HS-27A (cell line): Measurements from ENCODE around the gene TH.

Experiments
- DNase-seq: peaks from one replicate; pipeline ENCODE4 v3.0.0-alpha.2; 2012; ENCODE audit warnings: low read depth, missing footprints

Gene TH

GRCh38 chr11:2142300-2142759 lies 29.3 kb downstream of the TH start:
- DNase-seq, result no peak

DNA sequence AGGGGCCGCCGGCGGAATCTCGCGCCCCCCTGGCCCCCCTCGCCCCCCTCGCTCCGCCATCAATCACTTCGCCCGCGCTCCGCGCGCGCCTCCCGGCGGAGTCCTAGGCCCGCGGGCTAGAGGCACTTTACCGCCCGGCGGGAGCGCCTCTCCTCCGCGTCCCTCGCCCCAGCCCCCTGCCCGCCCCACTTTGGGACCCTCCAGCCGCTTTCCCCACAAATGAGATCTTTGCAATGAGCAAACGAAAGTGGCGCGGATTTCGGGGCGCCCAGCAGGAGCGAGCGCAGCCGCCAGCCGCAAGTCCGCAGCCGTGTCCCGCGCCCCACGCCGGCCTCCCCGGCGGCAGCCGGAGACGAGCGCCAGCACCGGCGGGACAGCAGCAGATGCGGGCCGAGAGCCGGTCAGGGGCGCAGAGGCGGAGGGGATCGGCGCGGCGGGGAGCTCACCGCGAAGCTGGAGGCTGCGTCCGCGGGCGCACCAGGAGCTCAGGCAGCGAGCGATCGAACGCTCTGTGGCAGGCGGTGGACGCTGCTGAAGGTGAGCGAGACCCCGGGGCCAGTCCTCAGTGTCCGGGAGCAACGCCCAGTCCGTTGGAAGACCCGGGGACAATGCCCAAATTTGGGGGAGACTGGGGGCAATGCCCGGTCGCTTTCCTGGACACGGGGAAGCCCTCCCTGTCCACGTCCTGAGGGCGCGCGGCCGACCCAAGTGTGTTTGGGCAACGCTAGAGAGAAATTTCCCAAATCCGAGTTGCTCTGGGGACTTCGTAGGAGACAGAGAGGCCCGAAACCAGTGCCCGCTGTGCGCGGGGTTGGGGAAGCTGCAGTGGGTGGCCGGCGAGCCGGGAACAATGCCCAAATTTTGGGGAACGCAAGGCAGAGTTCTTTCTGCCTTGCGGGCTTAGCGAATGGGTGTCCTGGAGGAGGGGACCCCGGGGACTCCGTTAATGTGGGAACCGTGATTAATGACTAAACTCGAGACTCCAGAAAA lies 30.9 kb downstream of the TH start:
- DNase-seq, result no peak

- no peak for DNase-seq
These were observed 31.8 kb downstream of the TH start for GRCh38 chr11:2139621-2140337.

GRCh38 chr11:2139123-2139521 lies 32.5 kb downstream of the TH start, which contains the start of gene IGF2:
Gene IGF2 (minus strand): TSS chr11:2139389. CDS start chr11:2135523, 3,866 bp downstream.
- DNase-seq, result no peak

GRCh38 chr11:2138431-2139122 lies 33.0 kb downstream of the TH start:
- no peak for DNase-seq

GRCh38 chr11:2138068-2138430 lies 33.6 kb downstream of the TH start:
- no peak for DNase-seq

DNA sequence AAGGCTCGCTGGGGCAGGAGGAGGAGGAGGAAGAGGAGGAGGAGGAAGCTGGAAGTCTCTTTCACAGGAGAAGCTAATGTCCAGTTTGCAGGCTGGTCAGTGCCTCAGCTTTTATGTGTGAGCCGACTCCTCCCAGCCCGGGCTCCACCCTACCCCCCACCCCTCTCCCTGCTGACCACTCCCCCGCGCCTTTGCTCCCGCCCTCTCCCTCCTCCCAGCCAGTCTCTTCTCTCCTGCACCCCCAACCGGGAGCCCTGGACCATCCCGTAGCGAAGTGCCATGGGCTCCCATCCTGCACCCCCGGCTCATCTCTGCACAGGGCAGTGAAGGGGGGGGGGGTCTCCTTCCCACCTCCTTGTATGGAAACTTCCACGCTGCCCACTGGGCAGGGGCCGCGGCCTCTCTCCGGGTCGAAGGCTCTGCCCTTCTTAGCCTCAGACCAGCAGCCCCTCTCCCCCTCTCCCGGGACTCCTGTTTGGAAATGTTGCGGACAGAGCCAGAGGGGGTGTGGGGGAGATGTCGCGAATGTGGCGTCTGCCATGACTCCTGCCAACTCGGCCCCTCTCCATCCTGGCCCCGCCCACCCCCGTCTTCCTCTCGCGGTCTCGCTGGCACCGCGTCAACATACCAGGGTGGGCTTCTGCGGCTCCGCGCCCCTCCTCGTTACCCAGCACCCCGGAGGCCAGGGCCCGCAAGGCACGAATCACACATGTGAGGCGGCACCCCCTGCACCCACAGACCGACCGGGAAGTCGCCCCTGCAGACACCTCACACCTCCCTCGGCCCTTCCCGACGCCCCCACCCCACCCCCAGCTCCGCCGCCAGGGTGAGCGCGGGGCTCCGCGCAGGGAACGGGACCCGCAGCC lies 34.2 kb downstream of the TH start:
- DNase-seq, result peak; percentile 19

GRCh38 chr11:2136952-2137201 lies 34.7 kb downstream of the TH start:
- no peak for DNase-seq

DNA sequence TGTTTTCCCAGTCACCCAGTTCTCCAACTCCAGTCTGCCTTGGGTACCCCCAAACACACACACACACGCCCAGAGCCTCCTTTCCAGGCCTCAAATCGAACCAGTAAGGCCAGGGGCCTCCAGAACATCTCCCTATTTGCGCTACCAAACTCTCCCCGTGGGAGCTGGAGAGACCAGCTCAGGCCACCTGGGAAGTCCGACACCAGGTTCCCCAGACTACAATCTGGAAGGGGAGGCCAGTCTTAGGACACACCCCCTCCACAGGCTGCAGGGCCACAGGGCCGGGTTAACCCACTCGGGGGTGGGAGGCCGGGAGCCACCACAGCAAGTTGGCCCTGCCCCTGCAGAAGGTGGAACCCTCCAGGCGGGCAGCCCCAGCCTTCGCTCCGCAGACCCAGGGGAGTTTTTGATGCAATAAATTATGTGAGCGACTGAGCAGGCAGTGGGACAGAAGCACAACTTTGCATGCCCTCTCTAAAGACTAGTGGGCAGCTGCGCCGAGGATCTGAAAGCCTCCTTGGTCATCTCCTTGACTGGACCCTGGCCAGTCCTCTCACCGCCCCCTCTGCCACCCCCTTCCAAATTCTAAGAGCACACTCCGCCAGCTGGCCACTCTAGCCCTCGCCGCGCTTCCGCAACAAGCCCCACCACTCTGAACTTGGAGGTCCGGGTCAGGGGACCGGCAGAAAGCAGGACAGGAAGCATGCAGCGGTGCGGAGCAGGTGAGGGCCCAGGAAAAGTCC lies 35.2 kb downstream of the TH start:
- DNase-seq, result no peak

- no peak for DNase-seq
These were observed 35.9 kb downstream of the TH start for GRCh38 chr11:2135648-2136201.

DNA sequence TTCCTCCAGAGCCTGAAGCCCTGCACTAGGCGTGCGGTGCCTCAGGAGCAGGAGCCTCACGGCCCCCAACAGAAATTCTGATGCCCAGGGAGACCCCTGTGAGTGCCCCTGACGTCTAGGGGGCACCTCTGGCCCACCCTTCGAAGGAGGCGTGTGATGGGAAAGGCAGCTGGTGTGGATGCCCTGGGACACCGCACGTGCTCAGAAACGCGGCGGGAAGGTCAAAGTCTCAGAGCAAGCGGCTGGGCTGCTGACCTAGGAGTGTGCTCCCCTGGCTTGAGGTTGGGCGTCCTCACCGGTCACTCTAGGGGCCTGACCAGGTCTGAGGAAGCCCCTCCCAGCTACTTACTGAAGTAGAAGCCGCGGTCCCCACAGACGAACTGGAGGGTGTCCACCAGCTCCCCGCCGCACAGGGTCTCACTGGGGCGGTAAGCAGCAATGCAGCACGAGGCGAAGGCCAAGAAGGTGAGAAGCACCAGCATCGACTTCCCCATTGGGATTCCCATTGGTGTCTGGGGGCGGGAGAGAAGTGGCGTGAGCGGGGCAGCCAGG lies 36.5 kb downstream of the TH start:
- DNase-seq, result no peak

DNA sequence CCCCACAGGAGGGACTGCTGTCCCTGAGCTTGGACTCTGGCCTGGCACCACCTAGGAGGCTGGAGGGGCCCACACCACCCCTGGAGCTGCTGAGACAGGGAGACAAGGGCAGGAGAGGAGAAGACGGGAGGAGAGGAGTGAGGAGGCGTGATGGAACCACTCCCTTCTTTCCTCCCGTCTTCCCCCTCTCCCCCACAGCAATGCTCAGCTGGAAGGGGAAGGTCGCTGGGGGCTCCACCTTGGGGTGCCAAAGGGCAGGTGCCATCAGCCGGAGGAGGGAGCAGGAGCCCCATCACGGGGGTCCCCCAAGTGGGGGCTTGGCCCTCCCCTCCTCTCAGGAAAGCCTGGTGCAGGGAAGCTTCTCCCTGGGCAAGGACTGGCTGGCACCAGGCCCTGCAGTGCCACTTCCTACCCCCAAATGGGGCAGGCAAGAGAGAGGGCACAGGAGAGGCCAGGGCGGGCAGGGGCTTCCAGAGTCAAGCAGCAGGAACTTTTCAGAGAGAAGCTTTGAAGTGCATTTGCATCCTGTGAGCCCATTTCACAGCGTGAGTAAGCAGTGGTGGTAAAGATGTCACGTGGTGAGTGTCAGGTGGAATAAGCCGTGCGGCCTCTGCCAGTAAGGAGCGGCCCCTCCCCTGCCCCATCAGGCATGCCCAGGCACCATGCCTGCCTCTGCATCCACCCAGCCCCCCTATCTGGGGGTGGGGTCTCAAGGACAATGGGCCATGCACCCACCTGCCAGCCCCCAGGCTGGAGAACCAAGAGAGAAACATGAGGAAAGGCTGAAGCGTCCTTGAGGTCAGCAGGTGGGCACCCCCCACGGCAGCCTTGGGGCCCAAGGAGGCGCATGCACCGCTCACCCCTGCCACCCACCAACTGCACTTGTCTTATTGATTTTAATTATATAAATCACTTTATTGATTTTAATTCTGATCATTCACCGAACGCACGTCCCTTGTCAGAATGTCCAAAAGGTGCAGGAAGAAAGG lies 37.3 kb downstream of the TH start:
- no peak for DNase-seq

DNA sequence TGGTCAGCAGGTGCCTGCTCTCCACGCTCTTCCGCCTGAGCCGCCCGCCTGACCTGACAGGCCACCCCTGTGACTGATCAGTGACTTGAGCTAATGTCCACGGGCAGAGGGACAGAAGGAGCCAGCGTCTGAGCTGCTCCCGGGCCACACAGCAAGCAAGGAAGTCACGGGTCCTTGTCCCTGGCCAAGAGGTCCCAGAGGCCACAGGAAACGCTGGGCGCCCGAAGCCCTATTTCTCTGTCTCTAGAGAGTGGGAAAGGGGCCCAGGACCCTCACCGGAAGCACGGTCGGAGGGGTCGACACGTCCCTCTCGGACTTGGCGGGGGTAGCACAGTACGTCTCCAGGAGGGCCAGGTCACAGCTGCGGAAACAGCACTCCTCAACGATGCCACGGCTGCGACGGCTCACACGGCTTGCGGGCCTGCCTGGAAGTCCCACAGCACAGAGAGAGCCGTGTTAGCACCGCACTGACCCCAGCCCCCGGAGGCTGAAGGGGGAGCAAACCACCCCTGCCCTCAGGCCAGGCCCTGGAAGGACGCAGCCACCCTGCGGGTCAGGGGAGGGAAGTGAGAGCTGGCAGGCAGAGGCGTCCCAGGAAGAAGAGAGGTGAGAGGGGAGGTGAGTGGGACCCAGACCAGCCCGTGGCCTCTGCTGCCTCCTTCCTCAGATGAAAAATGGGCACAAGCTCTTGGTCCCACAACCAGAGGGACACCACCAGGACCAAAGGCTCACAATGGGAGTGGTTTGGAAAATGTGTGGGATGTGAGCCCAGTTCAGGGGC lies 38.2 kb downstream of the TH start:
- DNase-seq, result no peak

- DNase-seq, result no peak
These were observed 38.8 kb downstream of the TH start for GRCh38 chr11:2132874-2133240.

DNA sequence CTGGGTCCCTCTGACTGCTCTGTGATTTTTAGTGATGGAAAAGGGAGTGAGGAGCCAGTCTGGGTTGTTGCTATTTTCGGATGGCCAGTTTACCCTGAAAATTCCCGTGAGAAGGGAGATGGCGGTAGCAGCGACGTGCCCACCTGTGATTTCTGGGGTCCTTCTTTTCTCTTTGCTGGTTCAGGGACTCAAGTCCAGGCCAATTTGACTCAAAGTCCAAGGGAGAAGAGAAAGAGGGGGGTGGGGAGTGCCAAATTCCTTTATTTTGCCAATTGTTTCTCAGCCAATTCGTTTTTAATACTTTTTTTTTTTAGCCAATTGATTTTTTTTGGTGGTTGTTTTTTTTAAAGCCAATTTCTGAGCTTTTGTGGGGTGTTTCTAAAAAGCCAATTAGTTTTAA lies 39.4 kb downstream of the TH start:
- DNase-seq, result no peak

GRCh38 chr11:2131371-2132236 lies 40.0 kb downstream of the TH start:
- DNase-seq, result no peak

- DNase-seq, result no peak
These were observed 40.7 kb downstream of the TH start for GRCh38 chr11:2130881-2131352.
